HG02642 (cell line): ENCODE results near the gene PIN4.
"Not testable (repeated sequence)": the region's sequence is repeated elsewhere in the genome, so short reads cannot be mapped to it uniquely, and the experiment has no call there.

Source experiments
- ATAC-seq: cut with Tn5 transposase; IDR thresholded peaks from one replicate; pipeline ENCODE4 v1.9.1; 2021; ENCODE audit warnings: mild to moderate bottlenecking; ENCODE audit not compliant: unreplicated experiment, poor library complexity

The PIN4 gene

DNA sequence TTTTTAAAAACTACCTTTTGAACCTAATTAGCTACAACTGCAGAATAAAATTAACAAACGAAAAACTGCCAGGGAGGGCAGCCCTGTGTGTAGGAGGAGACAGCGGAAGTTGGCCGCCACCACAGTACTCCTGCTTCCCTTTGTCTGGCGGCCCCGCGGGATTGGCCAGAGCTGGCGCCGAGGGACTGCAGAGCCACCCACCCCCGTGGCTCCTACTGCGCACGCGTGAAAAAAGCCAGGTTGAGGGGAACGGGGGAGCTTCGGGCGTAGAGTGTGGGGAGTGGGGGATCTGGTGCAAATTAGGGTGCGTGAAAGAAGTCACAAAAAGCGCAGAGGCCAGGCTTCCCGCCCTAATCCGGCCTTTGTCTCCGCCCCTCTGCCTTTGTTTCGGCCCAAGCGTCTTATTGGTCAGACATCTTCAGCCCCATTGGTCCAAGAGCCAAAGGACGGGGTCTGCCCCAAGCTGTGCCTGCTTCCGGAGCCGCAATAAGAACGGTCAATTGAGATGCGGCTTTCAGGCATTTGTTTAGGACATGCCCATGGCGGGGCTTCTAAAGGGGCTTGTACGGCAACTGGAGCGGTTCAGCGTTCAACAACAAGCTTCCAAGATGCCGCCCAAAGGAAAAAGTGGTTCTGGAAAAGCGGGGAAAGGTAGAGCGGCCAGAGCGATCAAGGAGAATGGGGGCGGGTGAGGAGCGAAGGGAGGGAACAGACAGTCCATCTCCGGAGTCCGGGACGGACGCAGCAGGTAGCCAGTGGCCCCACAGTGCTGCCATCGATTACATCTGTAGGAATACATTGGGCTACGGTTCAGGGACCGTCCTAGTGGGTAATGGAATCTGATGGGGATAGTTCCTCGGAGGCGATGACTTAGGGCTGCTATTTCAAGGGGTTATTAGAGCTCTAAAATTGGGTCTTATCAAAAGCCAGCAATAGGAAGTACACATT is at the start of gene PIN4:
PIN4 (plus strand) TSS at position 580 of the 948 bp plus-strand sequence; CDS start at position 609, 29 bp downstream.
- peak; percentile 98 for ATAC-seq

DNA sequence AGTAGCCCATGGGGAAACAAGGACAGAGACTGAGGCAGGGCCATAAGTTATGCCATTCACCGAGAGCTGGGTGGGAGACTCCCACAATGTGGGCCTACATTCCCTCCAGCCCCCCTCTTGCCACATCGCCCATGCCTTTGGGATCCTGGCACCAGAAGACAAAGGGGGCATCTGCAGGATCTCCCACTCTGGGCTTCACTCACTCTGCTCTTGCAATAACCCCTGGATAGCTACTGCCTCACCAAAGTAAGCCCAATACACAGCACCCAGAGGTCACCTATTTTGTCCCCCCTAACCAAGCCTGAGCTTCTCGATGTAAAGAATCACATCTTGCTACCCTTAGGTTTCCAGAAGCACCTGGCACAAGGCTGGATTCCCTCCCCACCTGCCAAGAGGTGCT is 49.1 kb upstream of the PIN4 start:
- ATAC-seq = no peak

- no peak for ATAC-seq
Observed at GRCh38 chrX:72133851-72134546, 47.6 kb upstream of the PIN4 start.

DNA sequence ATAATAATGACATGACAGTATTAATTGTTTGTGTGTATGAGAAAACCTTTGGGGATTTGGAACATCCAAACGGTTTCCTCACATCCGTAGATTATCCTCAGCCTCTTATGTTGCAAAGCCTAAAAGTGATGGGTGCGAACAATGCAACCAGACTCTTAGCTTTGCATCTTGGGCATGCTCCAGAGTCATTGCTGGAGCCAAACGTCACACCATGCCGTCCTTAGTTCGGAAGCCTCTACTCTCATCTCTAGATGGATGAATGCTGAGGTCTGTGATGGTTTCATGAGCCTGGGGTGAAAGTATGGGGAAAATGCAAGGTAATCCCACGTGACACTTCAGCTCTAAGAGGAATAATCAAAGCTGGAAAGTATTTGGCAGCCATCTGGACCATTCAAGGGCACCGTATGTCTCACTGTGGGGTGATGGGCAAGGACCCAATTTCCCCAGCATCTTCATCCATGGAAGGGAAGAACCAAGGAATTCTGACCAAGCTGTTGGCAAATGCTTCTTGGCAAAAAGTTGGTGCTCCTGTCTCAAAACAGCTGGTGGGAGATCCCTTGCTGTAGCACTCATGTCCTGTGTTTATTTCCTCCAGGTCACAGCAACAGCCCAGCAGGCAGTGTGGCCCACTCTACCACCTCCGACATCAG is 43.6 kb upstream of the PIN4 start:
- ATAC-seq = no peak

GRCh38 chrX:72139538-72139937 is 42.0 kb upstream of the PIN4 start:
- no peak for ATAC-seq

DNA sequence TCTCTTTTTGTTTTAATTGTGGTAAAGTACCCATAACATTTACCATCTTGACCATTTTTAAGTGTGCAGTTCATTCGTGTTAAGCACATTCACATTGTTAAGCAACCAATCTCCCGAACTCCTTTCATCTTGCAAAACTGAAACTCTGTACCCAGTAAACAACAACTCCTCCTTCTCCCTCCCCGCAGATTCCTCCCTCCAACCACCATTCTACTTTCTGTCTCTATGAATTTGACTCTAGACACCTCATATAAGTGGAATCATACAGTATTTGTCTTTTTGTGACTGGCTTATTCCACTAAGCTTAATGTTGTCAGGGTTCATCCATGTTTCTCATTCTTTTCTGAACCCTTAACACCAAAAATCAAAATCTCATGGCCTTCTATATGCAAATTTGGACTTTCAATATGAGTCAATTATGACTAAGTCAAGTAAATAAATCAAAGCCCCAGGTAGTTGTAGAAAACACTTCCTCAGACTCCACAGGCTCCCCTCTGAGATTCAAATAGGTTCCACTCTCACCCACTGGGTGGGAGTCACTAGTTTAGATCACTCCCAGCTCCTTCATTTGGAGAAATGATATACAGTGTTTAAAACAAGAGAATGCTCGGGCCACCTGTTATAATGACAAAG is 40.1 kb upstream of the PIN4 start:
- peak; percentile 72 for ATAC-seq

DNA sequence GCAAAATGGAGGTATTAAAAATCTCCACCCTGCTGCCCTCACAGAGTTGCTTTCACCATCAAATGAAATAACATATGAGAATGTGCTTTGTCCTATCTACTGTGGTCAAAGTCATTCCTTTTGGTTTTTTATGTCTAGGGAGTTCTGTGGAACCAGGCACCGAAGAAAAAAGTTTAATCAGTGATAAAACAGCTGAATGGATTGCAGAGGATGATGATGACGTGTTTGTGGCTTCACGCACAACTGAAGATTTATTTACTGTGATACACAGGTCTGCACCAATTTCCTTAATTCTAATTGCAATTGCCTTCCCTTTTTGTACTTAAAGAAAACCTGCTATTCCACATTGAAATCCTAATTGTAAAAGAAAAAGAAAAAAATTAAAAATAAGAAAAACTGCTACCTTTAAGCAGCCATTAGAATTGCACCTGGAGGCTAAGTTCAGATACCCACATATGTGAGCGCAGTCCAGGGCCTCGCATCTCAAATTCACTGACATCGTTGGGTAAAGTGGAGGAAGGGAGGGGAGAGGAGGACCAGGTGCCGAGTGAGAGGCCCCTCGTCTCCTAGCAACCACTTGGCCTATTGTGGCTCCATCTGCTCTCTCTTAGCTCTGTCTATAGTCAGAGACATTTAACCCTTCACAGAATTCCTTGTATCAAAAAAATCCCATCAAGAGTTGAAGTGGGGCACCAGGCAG is 39.3 kb upstream of the PIN4 start:
- no peak for ATAC-seq

DNA sequence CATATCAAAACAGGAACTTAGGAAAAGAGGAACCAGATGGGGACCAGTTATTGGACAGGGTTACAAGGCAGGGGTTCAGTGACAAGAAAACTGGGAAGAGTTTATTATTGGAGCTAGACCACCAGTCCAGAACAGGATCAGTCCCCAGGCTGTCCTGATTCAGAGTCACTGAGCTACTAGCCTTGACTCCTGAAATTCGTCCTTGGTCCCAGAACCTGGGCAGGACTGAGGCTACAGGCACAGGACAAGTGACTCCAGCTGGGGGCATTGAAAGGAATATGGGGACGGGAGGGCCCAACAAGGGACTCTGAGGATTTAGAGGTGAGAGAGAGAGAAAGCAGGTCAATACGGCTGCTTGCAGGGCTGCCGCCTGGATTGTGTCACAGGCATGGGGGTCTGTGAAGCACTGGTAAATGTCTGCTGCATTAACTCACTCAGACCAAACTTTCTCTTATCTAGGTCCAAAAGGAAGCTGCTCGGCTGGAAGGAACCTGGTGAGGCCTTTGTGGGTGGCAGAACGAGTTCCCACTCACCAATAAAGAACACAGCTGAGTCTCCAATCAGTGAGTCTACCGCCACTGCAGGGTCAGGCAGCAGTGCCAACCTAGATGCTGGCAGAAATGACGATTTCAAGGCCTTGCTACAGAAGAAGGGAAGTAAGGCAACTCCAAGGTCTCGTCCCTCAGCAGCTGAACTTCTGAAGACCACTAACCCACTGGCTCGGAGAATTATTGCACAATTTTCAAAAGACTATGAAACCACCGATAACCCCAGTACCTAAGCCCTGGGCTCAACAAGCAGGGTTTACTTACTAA is 38.6 kb upstream of the PIN4 start:
- no peak for ATAC-seq

DNA sequence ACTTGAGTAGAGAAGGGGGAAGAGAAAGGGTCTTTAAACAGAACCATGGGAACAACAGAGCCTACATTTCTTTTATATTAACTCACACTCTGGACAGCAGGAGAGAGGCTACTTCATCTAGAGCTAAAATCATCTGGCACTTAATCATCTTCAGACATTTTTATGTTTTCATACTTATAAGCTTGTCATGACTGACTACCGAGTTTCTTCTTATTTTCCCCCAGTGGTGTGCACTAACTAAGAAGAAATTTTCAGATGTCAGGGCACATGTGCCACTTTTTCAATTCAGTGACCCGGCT is 38.0 kb upstream of the PIN4 start:
- ATAC-seq = no peak

- ATAC-seq = no peak
Observed at GRCh38 chrX:72145181-72145580, 36.4 kb upstream of the PIN4 start.

GRCh38 chrX:72146527-72146926 is 35.0 kb upstream of the PIN4 start:
- ATAC-seq = no peak

GRCh38 chrX:72158773-72159172 is 22.8 kb upstream of the PIN4 start:
- no peak for ATAC-seq

- ATAC-seq = no peak
Observed at GRCh38 chrX:72159769-72160168, 21.8 kb upstream of the PIN4 start.

DNA sequence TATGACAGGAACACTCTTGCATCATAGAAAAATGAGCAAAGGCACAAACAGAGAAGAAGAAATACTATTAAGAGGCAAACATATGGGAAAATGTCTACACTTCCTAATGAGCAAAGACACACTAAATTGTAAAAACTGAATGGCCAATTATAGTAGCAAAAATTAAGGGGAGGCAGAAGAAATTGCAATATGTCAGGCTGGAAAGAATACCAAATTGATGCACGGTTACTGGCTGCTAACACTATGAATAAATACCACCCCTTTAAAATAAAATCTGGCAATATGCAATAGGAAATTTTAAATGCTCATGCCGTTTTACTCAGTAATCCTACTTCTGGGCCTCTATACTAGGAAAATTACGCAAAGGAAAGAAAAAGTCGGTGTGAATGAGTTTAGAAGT is 16.0 kb upstream of the PIN4 start:
- ATAC-seq = no peak

DNA sequence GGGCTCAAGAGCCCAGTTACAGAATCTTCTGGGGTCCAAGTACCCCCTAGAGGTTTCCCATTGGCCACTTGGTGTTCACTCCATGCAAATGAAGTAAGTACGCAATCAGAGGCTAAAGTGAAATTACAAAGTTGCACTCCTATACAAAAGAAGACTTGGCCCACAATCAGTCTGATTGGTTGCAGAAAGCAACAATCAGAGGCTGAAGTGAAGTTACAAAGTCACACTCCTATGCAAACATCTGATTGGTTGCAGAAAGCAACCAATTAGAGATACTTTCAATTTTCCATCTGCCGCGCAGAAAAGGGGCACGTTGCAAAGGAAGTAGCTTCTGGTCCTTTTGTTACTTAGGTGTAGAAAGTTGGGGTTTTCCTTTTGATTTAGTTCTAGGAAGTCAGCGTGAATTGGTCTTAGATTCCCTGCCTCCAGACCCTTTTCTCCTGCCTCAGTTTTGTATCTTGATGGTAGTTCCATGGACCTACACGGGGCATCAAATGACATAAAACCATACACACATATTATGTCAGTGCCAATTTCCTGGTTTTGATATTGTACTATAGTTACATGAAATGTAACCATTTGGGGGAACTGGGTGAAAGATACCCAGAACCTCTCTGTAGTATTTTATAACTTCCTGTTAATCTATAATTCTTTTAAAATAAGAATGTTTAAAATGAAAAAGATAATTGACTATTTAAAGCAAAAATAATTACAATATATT is 12.4 kb upstream of the PIN4 start:
- no peak for ATAC-seq

- not testable (repeated sequence) for ATAC-seq
Observed at GRCh38 chrX:72176289-72176688, 5.3 kb upstream of the PIN4 start.

DNA sequence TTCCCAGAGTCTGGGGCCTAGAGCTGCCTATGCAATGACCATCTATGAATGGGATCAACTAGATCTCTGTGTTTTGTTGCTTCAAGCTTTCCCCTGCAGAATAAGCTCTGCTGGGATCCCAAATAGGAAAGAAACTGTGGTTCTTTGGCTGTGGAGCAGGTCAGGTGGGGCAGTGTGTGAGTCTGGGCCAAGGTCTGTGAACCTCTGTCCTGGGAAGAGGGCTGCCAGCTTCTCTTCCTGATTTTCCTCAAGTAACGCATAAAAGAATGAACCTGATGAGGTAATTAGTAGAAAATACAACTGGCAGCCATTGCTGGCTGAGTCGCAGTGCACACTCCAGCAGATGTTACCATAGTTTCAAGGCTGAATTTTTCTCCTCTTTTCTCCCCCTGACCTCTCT is 4.6 kb upstream of the PIN4 start:
- ATAC-seq = no peak

GRCh38 chrX:72180539-72180938 is 1.0 kb upstream of the PIN4 start:
- no peak for ATAC-seq

DNA sequence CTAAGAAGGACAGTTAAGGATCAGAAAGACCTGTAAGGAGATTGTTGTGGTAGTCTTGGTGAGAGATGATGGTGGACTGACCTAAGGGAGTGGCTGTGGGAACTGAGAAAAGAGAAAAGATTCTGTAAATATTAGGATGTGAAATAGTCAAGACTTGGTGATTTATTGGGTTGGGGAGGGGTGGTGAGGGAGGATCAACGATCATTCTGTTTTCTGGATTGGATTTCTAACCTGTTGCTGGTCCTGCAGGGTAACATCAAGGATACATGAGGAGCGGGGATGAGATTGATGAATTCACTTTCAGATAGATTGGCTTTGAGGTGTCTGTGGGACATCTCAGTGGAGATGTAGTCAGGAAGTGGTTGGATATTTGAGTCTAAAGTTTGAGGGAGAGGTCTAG is 1.4 kb downstream of the PIN4 start:
- no peak for ATAC-seq
